NCI-H510A treated with DMSO at 0.1 percent for 48 hours (cell line): Measurements from ENCODE around the gene ATP11A.
"Not testable (repeated sequence)": the region's sequence is repeated elsewhere in the genome, so short reads cannot be mapped to it uniquely, and the experiment has no call there.

Experiments
- DNase-seq: peaks from one replicate; lab custom pipeline; 2025; lab: John Stamatoyannopoulos, UW

ATP11A gene

DNA sequence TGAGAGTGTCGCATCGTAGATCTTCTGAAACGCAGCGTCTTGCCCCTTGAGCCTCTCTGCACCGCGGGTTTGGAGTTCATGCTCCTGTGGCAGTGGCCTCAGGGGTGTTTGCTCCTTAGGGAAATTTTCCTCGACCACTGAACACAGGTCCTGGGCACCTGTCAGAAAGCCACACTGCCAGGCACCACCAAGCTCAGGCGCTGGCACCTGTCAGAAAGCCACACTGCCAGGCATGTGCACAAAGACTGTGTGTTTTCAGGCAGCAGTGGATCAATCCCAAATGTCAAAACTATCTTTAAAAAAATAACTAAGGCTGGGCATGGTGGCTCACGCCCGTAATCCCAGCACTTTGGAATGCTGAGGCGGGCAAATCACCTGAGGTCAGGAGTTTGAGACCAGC lies 87.1 kb downstream of the ATP11A start:
- no peak for DNase-seq

DNA sequence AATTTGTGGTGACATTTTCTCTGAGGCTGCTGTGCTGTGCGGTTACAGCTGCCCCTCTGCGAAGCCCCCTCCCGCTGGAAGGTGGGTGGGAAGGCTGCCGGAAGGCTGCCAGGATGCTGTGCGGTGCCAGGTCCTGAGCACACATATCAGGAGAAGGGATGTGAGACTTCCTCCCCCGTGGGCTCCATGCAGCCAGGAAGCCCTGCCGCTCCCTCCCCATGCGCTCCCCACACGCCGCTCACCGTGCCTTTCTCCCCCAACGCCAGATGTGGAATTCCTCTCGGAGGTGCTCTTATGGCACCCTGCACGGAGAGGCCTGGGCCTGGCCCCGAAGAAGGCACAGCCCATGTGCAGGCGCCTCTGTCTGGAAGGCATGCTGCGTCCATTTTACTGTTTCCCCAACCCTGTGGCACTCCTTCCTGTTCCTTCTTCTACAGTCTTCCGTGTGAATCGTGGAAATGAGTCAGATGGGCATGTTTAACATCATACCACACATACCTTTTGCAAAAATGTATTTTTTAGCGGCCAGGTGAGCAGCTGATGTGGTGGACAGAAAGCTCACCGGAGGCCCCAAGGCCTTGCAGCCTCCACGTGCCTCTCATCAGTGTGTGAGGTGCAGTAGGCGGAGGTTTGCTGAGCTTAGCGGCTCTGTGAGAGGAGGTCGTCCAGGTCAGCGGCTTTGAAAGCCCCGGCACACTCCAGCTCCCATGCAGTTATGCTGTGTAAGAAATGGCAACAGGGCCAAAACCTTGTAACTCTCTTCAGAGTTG lies 88.0 kb downstream of the ATP11A start:
- DNase-seq: no peak

DNA sequence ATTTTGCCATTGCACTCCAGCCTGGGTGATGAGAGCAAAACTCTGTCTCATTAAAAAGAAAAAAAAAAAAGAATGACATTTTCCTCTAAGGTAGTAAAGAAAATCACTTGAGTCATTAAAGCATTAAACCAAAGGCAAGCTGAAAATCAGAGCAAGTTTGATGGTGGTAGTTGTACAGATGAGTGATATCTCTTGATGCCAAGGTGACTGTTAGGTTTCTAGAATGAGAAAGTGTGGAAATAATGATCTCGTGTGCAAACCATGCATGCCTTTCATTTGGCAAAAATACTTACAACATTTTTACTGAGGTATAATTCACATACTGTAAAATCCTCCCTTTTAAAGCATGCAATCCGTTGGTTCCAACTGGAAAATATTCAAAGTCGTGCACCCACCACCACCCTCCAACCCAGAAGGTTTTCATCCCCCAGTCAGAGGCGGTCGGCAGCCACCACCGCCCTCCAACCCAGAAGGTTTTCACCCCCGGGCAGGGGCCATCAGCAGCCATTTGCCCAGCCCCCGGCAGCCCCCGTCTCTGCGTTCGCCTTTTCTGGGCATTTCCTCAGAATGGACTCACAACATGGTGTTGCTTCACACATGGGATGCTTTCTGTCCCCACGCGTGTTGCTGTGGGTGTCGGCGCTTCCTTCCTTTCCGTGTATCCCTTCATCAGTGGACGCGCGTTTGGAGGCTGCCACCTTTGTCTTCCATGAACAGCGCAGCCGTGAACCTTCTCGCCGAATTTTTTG lies 90.2 kb downstream of the ATP11A start:
- DNase-seq: no peak

GRCh38 chr13:112781287-112781686 lies 91.4 kb downstream of the ATP11A start:
- no peak for DNase-seq

DNA sequence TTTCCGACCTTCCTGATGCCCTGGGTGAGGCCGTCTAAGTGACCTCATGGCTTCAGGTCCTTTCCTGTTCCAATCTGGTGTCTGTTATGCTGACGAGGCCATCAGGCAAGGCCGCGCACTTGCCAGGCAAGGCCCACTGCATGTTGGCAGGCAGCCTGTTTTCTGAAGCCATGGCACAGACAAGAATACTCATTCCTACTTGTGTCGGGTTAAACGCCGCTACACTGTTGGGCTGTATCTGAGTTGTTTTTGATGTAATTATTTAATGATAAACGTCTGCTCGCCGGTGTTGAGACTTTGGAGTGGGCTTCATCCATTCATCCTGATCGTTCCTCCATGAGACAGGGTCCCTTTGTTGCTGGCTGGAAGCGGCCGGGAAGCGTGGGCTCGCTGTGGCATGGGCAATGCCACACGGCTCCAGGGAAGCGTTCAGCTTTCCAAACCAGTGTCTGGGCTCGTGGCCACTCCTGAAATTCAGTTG lies 92.1 kb downstream of the ATP11A start:
- DNase-seq: peak; percentile 14

DNA sequence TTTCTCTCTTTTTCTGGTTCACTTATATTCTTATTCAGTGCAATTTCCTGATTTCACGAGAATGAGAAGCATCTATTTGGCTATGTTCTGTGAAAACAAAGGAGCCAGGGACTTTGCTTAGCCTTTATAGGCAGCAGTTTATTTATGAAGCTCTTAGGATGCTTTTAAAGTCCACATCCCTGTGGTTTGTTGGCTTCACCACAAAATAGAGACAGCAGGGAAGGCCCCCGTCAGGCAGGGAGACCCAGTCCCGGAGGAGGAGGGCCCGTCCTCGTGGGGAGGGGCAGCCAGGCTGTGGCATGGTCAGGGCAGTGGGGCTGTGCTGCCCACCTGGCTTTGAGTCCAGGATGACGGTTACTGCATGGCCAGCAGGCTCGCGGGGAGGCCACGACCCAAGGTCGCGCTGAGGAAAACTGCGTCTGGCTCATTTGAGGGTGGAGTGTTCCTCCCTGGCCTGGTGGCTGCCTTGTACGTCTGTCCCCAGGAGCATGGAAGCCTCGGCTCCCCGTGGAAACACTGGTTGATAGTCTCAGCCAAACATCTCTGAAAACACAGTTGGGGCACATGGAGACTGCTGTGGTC lies 92.7 kb downstream of the ATP11A start:
- no peak for DNase-seq

- no peak for DNase-seq
Measured at GRCh38 chr13:112783135-112783977, 93.5 kb downstream of the ATP11A start.

- DNase-seq: no peak
Measured at GRCh38 chr13:112783978-112784371, 94.1 kb downstream of the ATP11A start.

DNA sequence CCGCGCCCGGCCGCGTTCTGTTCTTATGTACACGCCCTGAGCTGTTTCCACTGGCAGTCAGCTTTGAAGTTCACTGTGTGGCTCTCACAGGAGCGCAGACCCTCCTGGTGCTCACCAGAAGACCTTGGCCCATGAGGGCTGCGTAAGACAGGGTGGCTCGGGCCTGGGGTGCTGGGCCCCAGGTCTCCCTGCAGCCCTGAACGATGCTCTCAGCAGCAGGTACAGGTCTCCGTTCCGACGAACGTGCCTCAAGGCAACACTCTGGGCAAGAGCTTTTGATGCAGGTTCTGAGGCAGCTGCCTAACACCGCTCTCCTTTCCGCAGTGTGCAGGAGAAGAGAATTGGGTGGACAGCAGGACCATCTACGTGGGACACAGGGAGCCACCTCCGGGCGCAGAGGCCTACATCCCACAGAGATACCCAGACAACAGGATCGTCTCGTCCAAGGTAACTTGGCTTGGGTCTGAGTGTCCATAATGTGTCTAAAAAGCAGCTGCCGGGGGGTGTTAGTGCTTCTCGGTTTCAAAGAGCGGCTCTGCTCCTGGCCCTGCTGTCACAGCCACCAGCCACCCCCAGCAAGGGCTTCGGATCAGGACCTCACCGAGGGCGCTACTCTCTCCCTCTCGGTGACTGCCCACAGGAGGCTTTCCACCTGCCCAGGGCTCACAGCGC lies 95.1 kb downstream of the ATP11A start:
- DNase-seq: no peak

- no peak for DNase-seq
Measured at GRCh38 chr13:112785483-112785856, 95.6 kb downstream of the ATP11A start.

DNA sequence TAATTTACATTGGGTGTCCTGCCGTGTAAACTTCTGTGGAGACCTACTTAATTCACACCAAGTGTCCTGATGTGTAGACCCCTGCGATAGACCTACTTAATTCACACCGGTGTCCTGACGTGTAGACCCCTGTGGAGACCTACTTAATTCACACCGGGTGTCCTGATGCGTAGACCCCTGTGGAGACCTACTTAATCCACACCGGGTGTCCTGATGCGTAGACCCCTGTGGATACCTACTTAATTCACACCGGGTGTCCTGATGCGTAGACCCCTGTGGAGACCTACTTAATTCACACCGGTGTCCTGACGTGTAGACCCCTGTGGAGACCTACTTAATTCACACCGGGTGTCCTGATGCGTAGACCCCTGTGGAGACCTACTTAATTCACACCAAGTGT lies 97.0 kb downstream of the ATP11A start:
- not testable (repeated sequence) for DNase-seq

DNA sequence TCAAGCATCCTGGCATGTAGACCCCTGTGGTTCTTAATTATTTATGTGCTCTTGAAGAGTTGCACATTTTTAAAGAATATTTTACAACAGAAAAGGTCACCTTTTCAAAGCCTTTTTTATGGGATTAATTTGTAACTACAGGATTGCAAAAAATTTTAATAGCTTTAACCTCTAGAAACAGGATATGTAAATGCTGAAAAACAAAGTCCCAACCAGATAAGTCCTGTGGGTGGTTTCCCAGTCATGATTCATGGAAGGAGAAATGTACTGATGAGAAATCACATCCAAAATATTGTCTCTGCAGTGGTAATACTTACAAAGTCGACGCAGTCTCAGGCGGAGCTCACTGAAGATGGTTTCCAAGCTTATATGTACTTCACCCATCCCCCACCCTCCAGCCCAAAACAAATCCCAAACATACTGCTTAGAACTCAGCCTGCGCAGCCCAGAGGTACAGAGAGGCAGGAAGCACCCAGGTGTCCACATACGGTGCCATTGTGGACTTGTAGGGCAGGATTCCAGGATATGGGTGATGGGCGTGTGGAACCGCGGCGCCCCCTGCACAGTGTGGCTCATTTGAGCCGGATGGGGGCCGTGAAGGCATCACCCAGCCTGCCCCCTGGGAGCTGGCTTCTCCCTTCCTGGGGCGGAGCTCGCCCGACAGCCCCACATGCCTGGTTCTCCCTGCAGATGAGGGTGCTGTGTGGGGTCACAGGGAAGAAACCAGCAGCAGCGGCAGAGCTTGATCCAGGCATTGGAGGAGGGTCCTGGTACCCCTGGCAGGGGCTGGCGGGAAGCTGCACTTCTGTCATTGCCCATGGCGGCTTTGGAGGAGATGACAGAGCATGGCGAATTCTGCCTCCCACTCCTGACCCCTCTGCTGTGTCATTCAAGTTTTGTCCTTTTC lies 101.2 kb downstream of the ATP11A start:
- DNase-seq: peak; percentile 39

DNA sequence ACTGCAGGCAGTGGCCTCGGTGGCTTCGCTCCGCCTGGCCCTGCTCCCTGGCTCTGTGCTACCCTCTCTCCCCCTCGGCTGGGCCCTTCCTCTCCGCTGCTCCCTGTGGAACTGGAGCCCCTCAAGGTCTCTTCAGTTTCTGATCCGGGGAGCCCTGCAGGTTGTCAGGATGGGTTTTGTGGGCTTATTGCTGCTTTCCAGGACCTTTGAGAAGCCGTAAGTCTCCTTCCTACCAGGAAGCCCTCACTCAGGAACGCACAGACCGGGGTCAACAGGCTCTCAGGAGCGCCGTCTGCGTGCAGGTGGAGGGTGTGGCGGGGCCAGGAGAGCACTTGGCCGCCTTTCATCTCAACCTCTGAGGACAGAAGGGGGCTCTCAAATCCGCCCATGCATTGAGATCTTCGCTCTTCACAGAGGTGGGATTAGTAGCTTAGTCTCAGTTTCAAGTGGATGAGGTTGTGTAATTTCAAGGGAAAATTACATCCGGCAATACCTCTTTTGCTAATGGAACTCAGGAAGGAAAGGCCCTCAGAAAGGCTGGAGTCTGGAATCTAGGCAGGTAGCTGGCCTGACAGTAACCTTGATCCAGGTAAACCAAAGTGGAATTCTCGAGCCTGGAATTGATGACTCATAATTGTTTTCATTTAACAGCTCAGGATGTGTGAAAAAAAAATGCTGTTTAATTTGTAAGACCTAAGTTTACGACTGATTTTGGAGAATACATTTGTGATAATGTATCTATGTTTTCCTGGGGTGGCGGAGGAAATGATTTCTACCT lies 102.0 kb downstream of the ATP11A start:
- DNase-seq: peak; percentile 97

DNA sequence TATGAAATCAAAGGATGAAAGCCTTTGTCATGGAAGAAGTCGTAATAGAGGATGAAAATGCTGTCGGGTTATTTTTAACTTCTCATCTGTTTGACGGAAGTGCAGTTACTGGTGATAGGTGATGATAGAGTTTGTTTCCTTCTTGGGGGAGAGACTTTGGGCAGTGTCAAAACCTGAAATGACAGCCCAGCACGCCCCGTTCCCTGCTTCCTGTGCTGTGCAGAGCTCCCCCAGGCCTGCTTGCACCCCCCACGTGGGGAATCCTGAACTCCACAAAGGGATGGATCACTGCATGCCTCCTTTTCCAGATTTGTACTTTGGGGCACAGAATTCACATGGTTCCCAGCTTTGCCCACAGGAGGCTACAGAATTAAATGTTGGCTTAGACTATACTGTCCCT lies 102.7 kb downstream of the ATP11A start:
- no peak for DNase-seq

DNA sequence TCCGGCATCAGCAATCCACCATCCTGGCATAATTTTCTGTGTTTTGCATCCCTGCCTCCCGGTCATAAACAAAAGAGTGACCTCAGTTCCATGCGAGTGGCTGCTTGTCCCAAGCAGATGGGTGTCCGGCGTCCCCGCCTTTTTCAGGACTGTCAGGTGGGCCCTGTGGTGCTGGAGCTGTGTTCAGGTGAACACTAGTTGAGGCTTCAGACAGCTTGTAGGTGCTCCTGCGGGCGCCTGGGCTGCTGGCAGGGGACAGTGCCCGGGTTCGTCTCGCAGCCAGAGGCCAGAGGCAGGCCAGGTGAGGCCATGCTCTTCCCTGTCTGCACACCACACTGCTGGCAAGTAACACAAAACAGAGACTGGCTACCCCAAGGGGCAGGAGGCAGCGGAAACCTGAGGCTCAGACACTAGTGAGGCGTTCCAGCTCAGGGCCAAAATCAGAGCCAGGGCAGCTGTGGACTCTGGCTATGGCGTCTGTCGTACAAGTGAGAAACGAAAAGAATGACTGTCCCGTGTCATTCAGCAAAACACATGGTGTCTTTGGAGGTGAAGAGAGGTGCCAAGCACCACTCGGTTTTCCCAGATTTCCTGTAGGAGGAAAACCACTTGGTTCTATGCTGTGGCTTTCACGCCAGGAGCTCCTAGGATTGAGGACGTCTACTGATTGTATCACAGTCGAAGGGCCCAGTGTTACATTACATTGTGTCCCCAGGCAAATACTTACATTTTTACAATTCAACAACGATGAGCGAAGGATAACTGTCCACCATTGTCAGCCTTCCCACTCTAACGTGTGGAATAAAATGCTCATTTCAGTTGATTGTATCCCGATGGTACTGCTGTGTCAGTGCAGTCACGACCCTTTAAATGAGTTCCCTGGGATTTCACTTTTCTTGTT lies 104.0 kb downstream of the ATP11A start:
- DNase-seq: no peak

GRCh38 chr13:112795277-112795676 lies 105.4 kb downstream of the ATP11A start:
- no peak for DNase-seq

- DNase-seq: no peak
Measured at GRCh38 chr13:112796190-112796915, 106.5 kb downstream of the ATP11A start.

DNA sequence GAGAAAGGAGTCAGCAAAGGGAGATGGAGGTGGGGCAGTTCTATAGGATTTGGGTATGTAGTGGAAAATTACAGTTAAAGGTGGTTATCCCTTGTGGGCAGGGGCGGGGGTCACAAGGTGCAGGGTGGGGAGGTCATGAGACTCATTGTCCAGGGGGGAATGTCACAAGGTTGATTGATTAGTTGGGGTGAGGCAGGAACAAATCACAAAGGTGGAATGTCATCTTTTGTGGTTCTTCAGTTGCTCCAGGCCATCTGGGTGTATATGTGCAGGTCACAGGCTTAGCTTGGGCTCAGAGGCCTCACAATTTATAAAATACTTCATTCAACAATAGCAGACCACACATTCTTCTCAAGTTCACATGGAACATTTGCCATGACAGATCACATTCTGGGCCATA lies 109.6 kb downstream of the ATP11A start:
- no peak for DNase-seq
